H9 (cell line): ENCODE measurements around the gene RNF225. TPM values are rescaled to one million over a fixed set of nuclear protein-coding genes. Genes with fewer than 3 reads are reported as not detected.

Experiments used
- DNase-seq: peaks from one replicate; pipeline ENCODE4 v3.0.0-alpha.2; 2017
- H2AFZ ChIP-seq: one replicate; pipeline ENCODE4 v1.6.1; 2013; ENCODE audit warnings: mild to moderate bottlenecking, low read length, control low read depth, moderate library complexity
- H2AK5ac ChIP-seq: 2 replicates; pipeline ENCODE4 v1.6.1; 2013; ENCODE audit warnings: low read length, control low read depth, mixed read lengths; ENCODE audit not compliant: insufficient read length
- H2BK120ac ChIP-seq: one replicate; pipeline ENCODE4 v1.6.1; 2013; ENCODE audit warnings: low read depth, mild to moderate bottlenecking, low read length, control low read depth, inconsistent platforms; ENCODE audit not compliant: poor library complexity, severe bottlenecking
- H2BK12ac ChIP-seq: 2 replicates; pipeline ENCODE4 v1.6.1; 2013; ENCODE audit warnings: low read length, control low read depth, mixed read lengths, low read depth; ENCODE audit not compliant: insufficient read length
- H2BK15ac ChIP-seq: 2 replicates; pipeline ENCODE4 v1.6.1; 2013; ENCODE audit warnings: low read depth, low read length, control low read depth
- H2BK20ac ChIP-seq: one replicate; pipeline ENCODE4 v1.6.1; 2013; ENCODE audit warnings: low read depth, mild to moderate bottlenecking, low read length, control low read depth, inconsistent platforms; ENCODE audit not compliant: poor library complexity, severe bottlenecking
- H2BK5ac ChIP-seq: 2 replicates; pipeline ENCODE4 v1.6.1; 2013; ENCODE audit warnings: low read length, control low read depth, mixed read lengths; ENCODE audit not compliant: insufficient read length
- H3K14ac ChIP-seq: 2 replicates; pipeline ENCODE4 v1.6.1; 2013; ENCODE audit warnings: low read length, control low read depth; ENCODE audit not compliant: insufficient read depth
- H3K18ac ChIP-seq: 2 replicates; pipeline ENCODE4 v1.6.1; 2013; ENCODE audit warnings: low read depth, mild to moderate bottlenecking, mixed read lengths, low read length, control low read depth; ENCODE audit not compliant: insufficient read length
- H3K23ac ChIP-seq: 2 replicates; pipeline ENCODE4 v1.6.1; 2013; ENCODE audit warnings: low read length, control low read depth, mixed read lengths, low read depth; ENCODE audit not compliant: insufficient read length
- H3K23me2 ChIP-seq: 2 replicates; pipeline ENCODE4 v1.6.1; 2013; ENCODE audit warnings: low read depth, mild to moderate bottlenecking, mixed read lengths, low read length, control low read depth; ENCODE audit not compliant: insufficient read length, poor library complexity, severe bottlenecking
- H3K27ac ChIP-seq: 2 replicates; pipeline ENCODE4 v1.5.1; 2013; ENCODE audit warnings: low read length, control low read depth, mixed read lengths, low read depth; ENCODE audit not compliant: insufficient read length
- H3K27me3 ChIP-seq: 2 replicates; pipeline ENCODE4 v1.6.1; 2013; ENCODE audit warnings: low read length, control low read depth, inconsistent platforms; ENCODE audit not compliant: insufficient read depth
- H3K4ac ChIP-seq: 2 replicates; pipeline ENCODE4 v1.6.1; 2013; ENCODE audit warnings: low read depth, mild to moderate bottlenecking, control low read depth, inconsistent platforms, low read length, moderate library complexity
- H3K4me1 ChIP-seq: 2 replicates; pipeline ENCODE4 v1.6.1; 2013; ENCODE audit warnings: low read length, control low read depth, inconsistent platforms; ENCODE audit not compliant: insufficient read depth
- H3K4me2 ChIP-seq: 2 replicates; pipeline ENCODE4 v1.6.1; 2013; ENCODE audit warnings: low read length, control low read depth, mixed read lengths; ENCODE audit not compliant: insufficient read length, insufficient read depth
- H3K56ac ChIP-seq: 2 replicates; pipeline ENCODE4 v1.6.1; 2013; ENCODE audit warnings: low read depth, mild to moderate bottlenecking, mixed read lengths, low read length, control low read depth; ENCODE audit not compliant: insufficient read length
- H3K79me1 ChIP-seq: 2 replicates; pipeline ENCODE4 v1.6.1; 2013; ENCODE audit warnings: low read depth, mild to moderate bottlenecking, moderate library complexity, low read length, control low read depth, inconsistent platforms; ENCODE audit not compliant: insufficient read depth, poor library complexity, severe bottlenecking
- H3K79me2 ChIP-seq: 2 replicates; pipeline ENCODE4 v1.6.1; 2013; ENCODE audit warnings: low read length, control low read depth, inconsistent platforms; ENCODE audit not compliant: insufficient read depth
- H3K9ac ChIP-seq: 2 replicates; pipeline ENCODE4 v1.6.1; 2013; ENCODE audit warnings: low read length, control low read depth, mixed read lengths; ENCODE audit not compliant: insufficient read length; ENCODE audit errors: extremely low read depth
- H3K9me3 ChIP-seq: one replicate; pipeline ENCODE4 v1.6.1; 2013; ENCODE audit warnings: low read depth, low read length, inconsistent platforms; ENCODE audit not compliant: control insufficient read depth
- H3T11ph ChIP-seq: one replicate; pipeline ENCODE4 v1.6.1; 2013; ENCODE audit warnings: mild to moderate bottlenecking, low read length, control low read depth, inconsistent platforms
- H4K20me1 ChIP-seq: one replicate; pipeline ENCODE4 v1.6.1; 2013; ENCODE audit not compliant: control insufficient read depth, insufficient read length, insufficient read depth
- H4K5ac ChIP-seq: 2 replicates; pipeline ENCODE4 v1.6.1; 2013; ENCODE audit warnings: low read depth, mild to moderate bottlenecking, mixed read lengths, low read length, control low read depth; ENCODE audit not compliant: insufficient read length
- H4K8ac ChIP-seq: replicated peaks from 2 replicates; pipeline ENCODE4 v1.6.1; 2013; ENCODE audit warnings: low read length, control low read depth, mixed read lengths, low read depth; ENCODE audit not compliant: insufficient read length
- H4K91ac ChIP-seq: 2 replicates; pipeline ENCODE4 v1.6.1; 2013; ENCODE audit warnings: low read depth, mild to moderate bottlenecking, moderate library complexity, mixed read lengths, low read length, control low read depth; ENCODE audit not compliant: insufficient read length
- H3K27ac Mint-ChIP-seq, 3 experiments: 2 replicates in 2 of 3; 3 replicates in 1 of 3; pipeline ENCODE4 v1.8.0; 2020 to 2021; ENCODE audit warnings: mixed read lengths in 3 of 3, mild to moderate bottlenecking in 1 of 3, moderate library complexity in 1 of 3
- H3K27me3 Mint-ChIP-seq: 2 replicates; pipeline ENCODE4 v1.8.0; 2021; ENCODE audit warnings: low read depth, mild to moderate bottlenecking, moderate library complexity, mixed read lengths
- H3K36me3 Mint-ChIP-seq, 3 experiments: 2 replicates in 2 of 3; 3 replicates in 1 of 3; pipeline ENCODE4 v1.8.0; 2020 to 2021; ENCODE audit warnings: low read depth in 3 of 3, mixed read lengths in 3 of 3; ENCODE audit not compliant: insufficient read depth in 1 of 3
- H3K4me1 Mint-ChIP-seq, 2 experiments: 2 replicates each; pipeline ENCODE4 v1.8.0; 2020; ENCODE audit warnings: mixed read lengths in 2 of 2
- H3K4me3 Mint-ChIP-seq, 2 experiments: 2 replicates in 1 of 2; 3 replicates in 1 of 2; pipeline ENCODE4 v1.8.0; 2020 to 2021; ENCODE audit warnings: mild to moderate bottlenecking in 2 of 2, mixed read lengths in 2 of 2, moderate library complexity in 1 of 2
- H3K9me3 Mint-ChIP-seq, 2 experiments: 2 replicates in 1 of 2; 3 replicates in 1 of 2; pipeline ENCODE4 v1.8.0; 2020; ENCODE audit warnings: mild to moderate bottlenecking in 2 of 2, mixed read lengths in 2 of 2, moderate library complexity in 1 of 2
- CTCF ChIP-seq: fragments of 200-600 bp; sonication (generic); conservative IDR thresholded peaks from 3 replicates; pipeline ENCODE4 v1.8.0; 2021; ENCODE audit warnings: antibody characterized with exemption, mild to moderate bottlenecking
- WGBS: extraction: QIAGEN DNeasy Blood & Tissue Kit; methylation state at CpG from one replicate; pipeline ENCODE4 v1.1.7; 2013; ENCODE audit warnings: missing lambda C conversion rate, low lambda C conversion rate, mixed read lengths; ENCODE audit not compliant: insufficient read length; ENCODE audit errors: extremely low coverage; 5-methylcytosine and 5-hydroxymethylcytosine counted together
- total RNA-seq: library from RNA; stranded (reverse); gene quantifications from 2 replicates; pipeline ENCODE4 v1.2.1, GENCODE V29; 2021

Gene RNF225
- total RNA-seq, 1 experiment from 2014 or later, result 2.1 TPM

DNA sequence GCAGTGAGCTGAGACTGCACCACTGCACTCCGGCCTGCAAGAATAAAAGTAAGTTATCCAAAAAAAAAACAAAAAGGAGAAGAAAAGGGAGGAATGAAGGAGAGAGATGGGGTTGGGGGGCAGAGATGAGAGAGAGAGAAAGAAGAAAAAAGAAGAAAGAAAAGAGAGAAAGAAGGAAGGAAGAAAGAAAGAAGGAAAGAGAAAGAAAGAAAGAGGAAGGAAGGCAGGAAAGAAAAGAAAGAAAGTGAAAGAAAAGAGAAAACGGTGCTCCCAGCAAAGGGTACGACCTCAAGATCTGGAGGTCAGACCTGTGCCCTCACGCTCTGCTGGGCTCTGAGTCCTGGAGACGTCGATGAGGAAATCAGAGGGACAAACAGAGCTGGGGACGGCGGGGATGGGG is 45.9 kb upstream of the RNF225 start:
- H3K27ac Mint-ChIP-seq, result peak overlapping the region in 1 of 3 experiments; percentile 17; a peak in 1 of 7 replicates

More for the DNA sequence above, 45.9 kb upstream of the RNF225 start:
- Mint-ChIP-seq H3K9me3 (no peaks in the 10 kb centered on the region), H3K4me1 (peaks cover 0 to 6% of the 10 kb centered on the region in 2 experiments; a peak in 2 of 4 replicates), H3K36me3 (peaks cover 0 to 6% (median 2%) of the 10 kb centered on the region in 3 experiments; a peak in 4 of 7 replicates), H3K4me3 (no peak overlapping the region; a peak in 1 of 5 replicates), H3K27me3 (peaks cover 8% of the 10 kb centered on the region)
- Histone ChIP-seq H2BK15ac (no peak overlapping the region), H3K18ac (no peak overlapping the region), H3K27ac (no peak overlapping the region), H2AFZ (no peak overlapping the region), H3K14ac (no peak overlapping the region), H3K56ac (no peak overlapping the region), H3K9ac (no peak overlapping the region), H4K91ac (no peak overlapping the region), H3K9me3 (no peaks in the 10 kb centered on the region), H2BK120ac (no peak overlapping the region), H3K23me2 (peaks cover 6% of the 10 kb centered on the region), H3K4ac (no peak overlapping the region), H2BK20ac (no peak overlapping the region), H3K23ac (no peak overlapping the region), H3K79me1 (no peaks in the 10 kb centered on the region), H4K5ac (no peak overlapping the region), H3K4me2 (no peak overlapping the region), H2BK5ac (no peak overlapping the region), H4K20me1 (no peaks in the 10 kb centered on the region), H3K27me3 (no peaks in the 10 kb centered on the region), H2BK12ac (no peak overlapping the region), H2AK5ac (no peak overlapping the region), H3T11ph (no peak overlapping the region), H4K8ac (no peak overlapping the region), H3K79me2 (no peaks in the 10 kb centered on the region), H3K4me1 (no peaks in the 10 kb centered on the region)
- no peak for DNase-seq
- TF ChIP-seq CTCF, result no peak
- WGBS, result no CpG with 5 or more reads among the region's 8 CpGs
